Measurements from ENCODE around the gene HLA-DPA1.
"Not testable (repeated sequence)": the region's sequence is repeated elsewhere in the genome, so short reads cannot be mapped to it uniquely, and the experiment has no call there.

HLA-DPA1 gene

GRCh38 chr6:33065312-33065711 lies 8.1 kb downstream of the HLA-DPA1 start:
- no peak for DNase-seq

- DNase-seq: no peak
Measured at GRCh38 chr6:33064723-33065122, 8.7 kb downstream of the HLA-DPA1 start.

GRCh38 chr6:33063435-33063834 lies 10.0 kb downstream of the HLA-DPA1 start:
- DNase-seq: not testable (repeated sequence)

GRCh38 chr6:33061987-33062386 lies 11.5 kb downstream of the HLA-DPA1 start:
- DNase-seq: no peak

- no peak for DNase-seq
Measured at GRCh38 chr6:33057222-33058150, 16.0 kb downstream of the HLA-DPA1 start.

- DNase-seq: no peak
Measured at GRCh38 chr6:33053230-33053629, 20.2 kb downstream of the HLA-DPA1 start.

GRCh38 chr6:33052627-33053026 lies 20.8 kb downstream of the HLA-DPA1 start:
- DNase-seq: no peak

- DNase-seq: peak in 1 of 56 donors; percentile 23
Measured at GRCh38 chr6:33050014-33050810, 23.2 kb downstream of the HLA-DPA1 start.

GRCh38 chr6:33049323-33050013 lies 24.0 kb downstream of the HLA-DPA1 start:
- DNase-seq: no peak

- DNase-seq: no peak
Measured at GRCh38 chr6:33040157-33040556, 33.3 kb downstream of the HLA-DPA1 start.

- no peak for DNase-seq
Measured at GRCh38 chr6:33036535-33036934, 36.9 kb downstream of the HLA-DPA1 start.

GRCh38 chr6:33034554-33034953 lies 38.9 kb downstream of the HLA-DPA1 start:
- DNase-seq: no peak

GRCh38 chr6:33030245-33030644 lies 43.2 kb downstream of the HLA-DPA1 start:
- no peak for DNase-seq

GRCh38 chr6:33029328-33030184 lies 43.9 kb downstream of the HLA-DPA1 start:
- DNase-seq: peak in 11 of 56 donors; percentile 12 to 49 (median 27)

GRCh38 chr6:33028220-33028849 lies 45.1 kb downstream of the HLA-DPA1 start:
- no peak for DNase-seq

GRCh38 chr6:33024521-33024920 lies 48.9 kb downstream of the HLA-DPA1 start:
- no peak for DNase-seq

GRCh38 chr6:33023536-33023935 lies 49.9 kb downstream of the HLA-DPA1 start:
- DNase-seq: no peak

- DNase-seq: no peak
Measured at GRCh38 chr6:33021917-33022316, 51.5 kb downstream of the HLA-DPA1 start.

- no peak for DNase-seq
Measured at GRCh38 chr6:33019372-33019771, 54.1 kb downstream of the HLA-DPA1 start.

GRCh38 chr6:33018904-33019303 lies 54.5 kb downstream of the HLA-DPA1 start:
- peak in 24 of 56 donors; percentile 11 to 73 (median 33) for DNase-seq
